ENCODE measurements around the gene HOXC9. TPM values are rescaled to one million over a fixed set of nuclear protein-coding genes. Genes with fewer than 3 reads are reported as not detected.

HOXC9 gene
- total RNA-seq, 1 experiment from 2014 or later, result 0.54 TPM

- intact Hi-C loops (cut with micrococcal nuclease; ENCODE audit: unreplicated experiment), result no loop called here
- no peak for TF ChIP-seq CTCF (IDR thresholded peaks at IDR 0.05; ENCODE audit: unreplicated experiment)
- no TSS peak for BruUV-seq (replicated peaks)
- Mint-ChIP-seq H3K27ac (ENCODE audit: unreplicated experiment) (no peak within 1 kb of the TSS), H3K4me1 (ENCODE audit: low read depth, unreplicated experiment) (peaks cover 9% of the 10 kb centered on the region), H3K4me3 (ENCODE audit: low read depth, unreplicated experiment) (no peak within 1 kb of the TSS), H3K27me3 (ENCODE audit: unreplicated experiment) (peaks cover 100% of the 10 kb centered on the region), H3K36me3 (ENCODE audit: insufficient read depth, unreplicated experiment) (no peaks in the 10 kb centered on the region), H3K9me3 (ENCODE audit: low read depth, unreplicated experiment) (no peaks in the 10 kb centered on the region)
- CTCF ChIA-PET, result interaction anchor here (0.7 kb wide), 2 partner anchors 18 to 54 kb away, joined by 3 read pairs; partner anchors contain the start of gene HOXC8
- no peak for DNase-seq
These were observed 45.3 kb upstream of the HOXC9 start, which contains the start of gene HOXC12 for GRCh38 chr12:53954694-53955035. Gene HOXC12 (plus strand): TSS chr12:53954903. CDS start chr12:53954930, 27 bp downstream.

- no peak for TF ChIP-seq CTCF (IDR thresholded peaks at IDR 0.05; ENCODE audit: unreplicated experiment)
- H3K4me3 Mint-ChIP-seq (ENCODE audit: low read depth, unreplicated experiment), result no peak overlapping the region
- no peaks in the 10 kb centered on the region for H3K36me3 Mint-ChIP-seq (ENCODE audit: insufficient read depth, unreplicated experiment)
- no TSS peak for BruUV-seq (replicated peaks)
- intact Hi-C loops (cut with micrococcal nuclease; ENCODE audit: unreplicated experiment), result no loop called here
- no peak overlapping the region for H3K27ac Mint-ChIP-seq (ENCODE audit: unreplicated experiment)
- CTCF ChIA-PET, result interaction anchor here (0.7 kb wide), 2 partner anchors 17 to 54 kb away, joined by 3 read pairs; partner anchors contain the start of gene HOXC8
- no peaks in the 10 kb centered on the region for H3K9me3 Mint-ChIP-seq (ENCODE audit: low read depth, unreplicated experiment)
- no peak for DNase-seq
- peaks cover 9% of the 10 kb centered on the region for H3K4me1 Mint-ChIP-seq (ENCODE audit: low read depth, unreplicated experiment)
- peaks cover 100% of the 10 kb centered on the region for H3K27me3 Mint-ChIP-seq (ENCODE audit: unreplicated experiment)
These were observed 44.8 kb upstream of the HOXC9 start for GRCh38 chr12:53955036-53955775.

- CTCF ChIA-PET, result interaction anchor here (0.8 kb wide), 1 partner anchor 37 kb away, joined by 3 read pairs; no protein-coding TSS in a partner anchor
These were observed 44.1 kb upstream of the HOXC9 start for GRCh38 chr12:53955776-53956250.

GRCh38 chr12:53956251-53956887 lies 43.6 kb upstream of the HOXC9 start:
- Mint-ChIP-seq H3K4me3 (ENCODE audit: low read depth, unreplicated experiment) (no peak overlapping the region), H3K27me3 (ENCODE audit: unreplicated experiment) (peaks cover 92% of the 10 kb centered on the region), H3K27ac (ENCODE audit: unreplicated experiment) (no peak overlapping the region), H3K36me3 (ENCODE audit: insufficient read depth, unreplicated experiment) (no peaks in the 10 kb centered on the region), H3K4me1 (ENCODE audit: low read depth, unreplicated experiment) (peaks cover 9% of the 10 kb centered on the region), H3K9me3 (ENCODE audit: low read depth, unreplicated experiment) (no peaks in the 10 kb centered on the region)
- no peak for TF ChIP-seq CTCF (IDR thresholded peaks at IDR 0.05; ENCODE audit: unreplicated experiment)
- CTCF ChIA-PET, result interaction anchor here (0.8 kb wide), 1 partner anchor 37 kb away, joined by 3 read pairs; no protein-coding TSS in a partner anchor
- DNase-seq, result no peak
- BruUV-seq (replicated peaks), result no TSS peak
- intact Hi-C loops (cut with micrococcal nuclease; ENCODE audit: unreplicated experiment), result no loop called here

More at GRCh38 chr12:53955776-53956250, 44.1 kb upstream of the HOXC9 start:
- no peak overlapping the region for H3K4me3 Mint-ChIP-seq (ENCODE audit: low read depth, unreplicated experiment)
- H3K27ac Mint-ChIP-seq (ENCODE audit: unreplicated experiment), result no peak overlapping the region
- H3K4me1 Mint-ChIP-seq (ENCODE audit: low read depth, unreplicated experiment), result peaks cover 9% of the 10 kb centered on the region
- no peak for DNase-seq
- no peaks in the 10 kb centered on the region for H3K36me3 Mint-ChIP-seq (ENCODE audit: insufficient read depth, unreplicated experiment)
- BruUV-seq (replicated peaks), result no TSS peak
- TF ChIP-seq CTCF (IDR thresholded peaks at IDR 0.05; ENCODE audit: unreplicated experiment), result no peak
- intact Hi-C loops (cut with micrococcal nuclease; ENCODE audit: unreplicated experiment), result no loop called here
- H3K27me3 Mint-ChIP-seq (ENCODE audit: unreplicated experiment), result peaks cover 98% of the 10 kb centered on the region
- H3K9me3 Mint-ChIP-seq (ENCODE audit: low read depth, unreplicated experiment), result no peaks in the 10 kb centered on the region

Data from Calu3 (cell line).